GM21447 (cell line): ENCODE results near the gene SLC10A7.

Source experiments
- ATAC-seq: cut with Tn5 transposase; IDR thresholded peaks from one replicate; pipeline ENCODE4 v1.9.1; 2021; ENCODE audit not compliant: unreplicated experiment

Gene SLC10A7

DNA sequence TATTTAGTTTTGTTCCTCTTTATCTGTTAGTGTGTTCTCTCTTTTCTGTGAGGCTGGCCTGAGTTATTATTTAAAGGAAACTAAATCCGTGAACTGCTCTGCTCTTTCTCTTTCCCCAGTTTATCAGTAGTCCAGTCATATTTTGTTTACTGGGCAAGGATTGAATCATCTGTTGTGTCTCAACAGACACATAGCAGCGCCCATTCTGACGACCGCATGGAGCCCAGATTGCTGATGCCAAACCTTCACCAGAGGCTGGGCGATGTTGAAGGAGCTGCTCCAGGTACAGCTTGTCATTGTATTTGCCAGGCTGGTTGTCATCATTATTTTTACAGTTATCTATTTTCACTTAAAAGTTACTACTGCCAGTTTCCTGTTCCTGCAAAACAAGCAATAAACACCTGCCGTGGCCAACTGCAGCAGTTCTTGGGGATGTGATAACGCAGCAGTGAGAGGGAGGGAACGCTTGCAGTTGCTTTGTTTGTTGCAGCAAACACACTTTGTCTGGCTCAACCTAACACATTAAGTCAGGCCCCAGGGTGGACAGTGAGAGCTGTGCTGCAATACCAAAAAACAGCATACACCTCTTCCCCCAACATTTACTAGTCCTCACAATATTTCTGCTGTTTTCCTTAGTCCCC, 297.3 kb downstream of the SLC10A7 start:
- no peak for ATAC-seq

DNA sequence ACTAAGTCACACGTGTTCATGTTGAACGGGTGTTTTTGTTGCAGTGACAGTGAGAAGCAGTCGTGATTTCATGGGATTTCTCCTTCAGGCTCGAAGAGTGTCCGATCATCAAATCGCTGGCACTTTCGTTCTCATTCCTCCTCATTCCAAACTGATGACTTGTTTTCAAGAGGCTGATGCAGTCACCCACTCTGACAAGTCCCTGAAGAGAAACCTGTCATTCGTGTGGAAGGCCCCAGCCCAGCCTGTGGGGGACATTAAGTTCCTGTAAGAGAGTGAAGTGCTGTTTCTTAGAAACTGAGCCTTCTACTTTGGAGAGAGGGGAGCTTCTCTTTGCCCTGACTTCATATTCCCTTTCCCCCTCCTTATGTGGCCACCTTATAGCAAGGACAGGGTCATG, 299.4 kb downstream of the SLC10A7 start:
- no peak for ATAC-seq

DNA sequence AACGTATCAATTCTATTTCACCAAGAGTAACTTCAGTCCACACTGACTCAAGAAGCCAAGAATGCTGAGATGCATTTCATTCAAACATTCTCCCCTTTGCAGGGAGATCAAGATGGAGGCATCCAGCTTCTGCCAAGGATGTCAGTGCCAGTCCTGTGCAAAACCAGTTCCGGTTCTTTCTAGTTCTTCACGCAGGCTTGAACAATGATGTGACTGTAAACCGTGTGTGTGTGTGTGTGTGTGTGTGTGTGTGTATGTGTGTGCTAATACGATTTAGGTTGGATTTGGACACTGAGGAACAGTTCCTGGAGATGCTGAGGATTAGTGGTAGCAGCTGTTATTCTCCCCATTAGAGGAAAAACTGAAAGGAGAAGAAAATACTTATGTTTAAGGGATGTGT, 307.5 kb downstream of the SLC10A7 start, which contains the start of gene REELD1:
TSS of gene REELD1 (plus strand) at position 301 of the 400 bp plus-strand sequence. CDS start 2,415 bp downstream, outside the sequence.
- ATAC-seq, result no peak

DNA sequence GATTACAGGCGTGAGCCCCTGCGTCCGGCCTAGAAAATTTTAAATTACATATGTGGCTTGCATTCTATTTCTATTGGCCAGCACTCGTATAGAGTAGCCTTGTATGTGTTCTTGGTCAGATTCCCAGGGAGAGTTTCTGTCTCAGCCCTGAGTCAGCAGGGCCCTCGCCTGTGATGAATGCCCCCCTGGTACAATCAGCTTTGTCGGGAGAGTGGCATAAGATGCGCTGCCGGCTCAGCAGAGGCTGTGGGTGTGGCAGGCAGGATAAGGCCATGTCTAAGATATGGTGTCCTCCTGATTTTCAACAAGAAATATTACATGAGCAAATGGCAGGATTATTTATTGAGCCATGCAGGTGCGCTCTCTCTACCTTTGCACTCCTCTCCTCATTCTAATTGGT, 309.0 kb downstream of the SLC10A7 start:
- no peak for ATAC-seq

DNA sequence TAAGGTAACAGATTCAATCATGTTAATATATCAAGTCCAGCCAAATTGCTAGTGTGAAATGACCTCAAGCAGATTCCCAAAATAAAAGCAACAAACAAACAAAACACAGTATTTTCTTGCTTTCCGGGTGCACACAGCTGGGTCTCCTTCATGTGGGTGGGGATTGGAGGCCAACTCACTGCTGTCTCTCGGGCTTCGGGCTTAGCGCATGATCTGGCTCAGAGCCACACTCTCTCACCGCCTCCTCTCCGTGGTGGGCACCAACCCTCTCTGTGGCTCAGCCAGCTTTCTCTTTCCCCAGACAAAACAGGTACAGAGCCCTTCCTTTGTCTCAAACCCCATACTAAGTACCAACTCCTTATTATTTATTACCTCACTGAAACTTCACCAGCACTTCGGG, 310.3 kb downstream of the SLC10A7 start:
- ATAC-seq, result no peak

DNA sequence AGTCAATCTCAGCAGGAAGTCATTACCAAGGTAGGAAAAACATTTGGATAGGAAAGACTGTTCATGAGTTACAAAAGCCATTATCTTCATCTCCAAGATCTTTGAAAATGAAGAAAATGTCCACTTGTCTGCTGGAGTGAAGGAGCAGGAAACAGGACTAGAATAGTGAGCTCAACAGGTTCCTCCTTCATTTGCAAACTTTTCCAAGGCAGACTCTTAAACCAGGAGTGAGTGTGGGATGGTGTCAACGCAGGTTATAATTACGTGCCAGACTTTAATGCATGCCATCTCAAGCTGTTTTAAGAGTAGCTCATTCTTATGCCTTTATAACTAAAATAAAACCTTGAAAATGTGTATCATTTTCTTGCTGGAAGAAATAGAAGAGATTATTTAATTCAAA, 310.9 kb downstream of the SLC10A7 start:
- ATAC-seq, result no peak

DNA sequence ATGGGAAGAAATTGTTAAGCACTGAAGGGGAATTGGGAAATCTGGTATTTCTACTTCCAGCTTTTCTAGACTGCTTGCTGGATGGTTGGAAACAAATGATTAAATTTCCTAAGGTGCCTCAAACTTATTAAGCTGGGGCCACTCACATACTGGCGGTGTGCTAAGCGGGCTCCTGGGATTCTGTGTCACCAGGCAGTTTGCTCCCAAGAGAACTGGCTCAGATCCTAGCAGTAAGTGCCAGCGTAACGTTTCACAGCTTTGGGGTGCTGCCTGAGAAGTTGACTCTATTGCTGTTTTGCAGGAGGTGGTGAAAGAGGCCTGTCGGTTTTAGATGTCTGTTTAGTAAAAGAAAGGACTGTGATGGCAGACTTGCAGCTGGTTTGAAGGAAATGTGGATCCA, 314.3 kb downstream of the SLC10A7 start:
- no peak for ATAC-seq
